ENCODE measurements around the gene MLNR.

Gene MLNR

GRCh38 chr13:49247643-49248621 is 27.8 kb downstream of the MLNR start, which contains the start of gene CDADC1:
TSS of gene CDADC1 (plus strand) at chr13:49247925. CDS start at chr13:49248038, 113 bp downstream.
- peaks cover 45% of the 10 kb centered on the region for H3K36me3 Mint-ChIP-seq (ENCODE audit: low read depth)
- no peaks in the 10 kb centered on the region for H3K27me3 Mint-ChIP-seq
- DNase-seq, result peak; percentile 94
- peaks cover 39% of the 10 kb centered on the region for H3K4me1 Mint-ChIP-seq (ENCODE audit: low read depth)
- no peaks in the 10 kb centered on the region for H3K9me3 Mint-ChIP-seq
- peak within 1 kb of the TSS; percentile 96 for H3K27ac Mint-ChIP-seq
- peak within 1 kb of the TSS; percentile 95 for H3K4me3 Mint-ChIP-seq

GRCh38 chr13:49248622-49249002 is 28.5 kb downstream of the MLNR start:
- Mint-ChIP-seq H3K27ac (peak overlapping the region; percentile 96), H3K4me1 (ENCODE audit: low read depth) (peaks cover 45% of the 10 kb centered on the region), H3K27me3 (no peaks in the 10 kb centered on the region), H3K36me3 (ENCODE audit: low read depth) (peaks cover 49% of the 10 kb centered on the region), H3K4me3 (peak overlapping the region; percentile 95), H3K9me3 (no peaks in the 10 kb centered on the region)
- no peak for DNase-seq

- Mint-ChIP-seq H3K27ac (no peak overlapping the region), H3K4me1 (ENCODE audit: low read depth) (peaks cover 67% of the 10 kb centered on the region), H3K36me3 (ENCODE audit: low read depth) (peaks cover 75% of the 10 kb centered on the region), H3K9me3 (no peaks in the 10 kb centered on the region), H3K27me3 (no peaks in the 10 kb centered on the region), H3K4me3 (no peak overlapping the region)
- no peak for DNase-seq
Measured at GRCh38 chr13:49251326-49251725, 31.2 kb downstream of the MLNR start.

GRCh38 chr13:49253310-49253709 is 33.2 kb downstream of the MLNR start:
- no peak for DNase-seq
- H3K36me3 Mint-ChIP-seq (ENCODE audit: low read depth), result peaks cover 84% of the 10 kb centered on the region
- H3K27ac Mint-ChIP-seq, result no peak overlapping the region
- no peaks in the 10 kb centered on the region for H3K27me3 Mint-ChIP-seq
- no peak overlapping the region for H3K4me3 Mint-ChIP-seq
- peaks cover 75% of the 10 kb centered on the region for H3K4me1 Mint-ChIP-seq (ENCODE audit: low read depth)
- no peaks in the 10 kb centered on the region for H3K9me3 Mint-ChIP-seq

- H3K9me3 Mint-ChIP-seq, result no peaks in the 10 kb centered on the region
- DNase-seq, result no peak
- peak overlapping the region; percentile 55 for H3K27ac Mint-ChIP-seq
- no peaks in the 10 kb centered on the region for H3K27me3 Mint-ChIP-seq
- H3K4me1 Mint-ChIP-seq (ENCODE audit: low read depth), result peaks cover 73% of the 10 kb centered on the region
- H3K36me3 Mint-ChIP-seq (ENCODE audit: low read depth), result peaks cover 82% of the 10 kb centered on the region
- no peak overlapping the region for H3K4me3 Mint-ChIP-seq
Measured at GRCh38 chr13:49254007-49254406, 33.9 kb downstream of the MLNR start.

GRCh38 chr13:49256841-49257240 is 36.7 kb downstream of the MLNR start:
- no peak for DNase-seq
- no peak overlapping the region for H3K4me3 Mint-ChIP-seq
- no peaks in the 10 kb centered on the region for H3K9me3 Mint-ChIP-seq
- H3K27me3 Mint-ChIP-seq, result no peaks in the 10 kb centered on the region
- peaks cover 86% of the 10 kb centered on the region for H3K36me3 Mint-ChIP-seq (ENCODE audit: low read depth)
- H3K27ac Mint-ChIP-seq, result no peak overlapping the region
- peaks cover 53% of the 10 kb centered on the region for H3K4me1 Mint-ChIP-seq (ENCODE audit: low read depth)

GRCh38 chr13:49258089-49258796 is 38.1 kb downstream of the MLNR start:
- H3K9me3 Mint-ChIP-seq, result no peaks in the 10 kb centered on the region
- peak overlapping the region; percentile 71 for H3K4me3 Mint-ChIP-seq
- H3K36me3 Mint-ChIP-seq (ENCODE audit: low read depth), result peaks cover 85% of the 10 kb centered on the region
- peaks cover 48% of the 10 kb centered on the region for H3K4me1 Mint-ChIP-seq (ENCODE audit: low read depth)
- DNase-seq, result no peak
- peak overlapping the region; percentile 67 for H3K27ac Mint-ChIP-seq
- no peaks in the 10 kb centered on the region for H3K27me3 Mint-ChIP-seq

- Mint-ChIP-seq H3K4me1 (ENCODE audit: low read depth) (peaks cover 37% of the 10 kb centered on the region), H3K27ac (no peak overlapping the region), H3K9me3 (no peaks in the 10 kb centered on the region), H3K27me3 (no peaks in the 10 kb centered on the region), H3K36me3 (ENCODE audit: low read depth) (peaks cover 82% of the 10 kb centered on the region), H3K4me3 (no peak overlapping the region)
- no peak for DNase-seq
Measured at GRCh38 chr13:49259586-49259985, 39.4 kb downstream of the MLNR start.

- Mint-ChIP-seq H3K4me1 (ENCODE audit: low read depth) (peaks cover 12% of the 10 kb centered on the region), H3K36me3 (ENCODE audit: low read depth) (peaks cover 66% of the 10 kb centered on the region), H3K4me3 (no peak overlapping the region), H3K27ac (no peak overlapping the region), H3K27me3 (no peaks in the 10 kb centered on the region), H3K9me3 (no peaks in the 10 kb centered on the region)
- DNase-seq, result no peak
Measured at GRCh38 chr13:49262634-49263033, 42.5 kb downstream of the MLNR start.

GRCh38 chr13:49265822-49266221 is 45.7 kb downstream of the MLNR start:
- peaks cover 4% of the 10 kb centered on the region for H3K4me1 Mint-ChIP-seq (ENCODE audit: low read depth)
- DNase-seq, result no peak
- peaks cover 54% of the 10 kb centered on the region for H3K36me3 Mint-ChIP-seq (ENCODE audit: low read depth)
- H3K4me3 Mint-ChIP-seq, result no peak overlapping the region
- H3K27me3 Mint-ChIP-seq, result no peaks in the 10 kb centered on the region
- H3K9me3 Mint-ChIP-seq, result no peaks in the 10 kb centered on the region
- H3K27ac Mint-ChIP-seq, result no peak overlapping the region

GRCh38 chr13:49271264-49271663 is 51.1 kb downstream of the MLNR start:
- peak overlapping the region; percentile 67 for H3K27ac Mint-ChIP-seq
- H3K9me3 Mint-ChIP-seq, result no peaks in the 10 kb centered on the region
- peaks cover 15% of the 10 kb centered on the region for H3K4me1 Mint-ChIP-seq (ENCODE audit: low read depth)
- H3K36me3 Mint-ChIP-seq (ENCODE audit: low read depth), result peaks cover 25% of the 10 kb centered on the region
- no peaks in the 10 kb centered on the region for H3K27me3 Mint-ChIP-seq
- DNase-seq, result no peak
- no peak overlapping the region for H3K4me3 Mint-ChIP-seq
